H1 (cell line): ENCODE data around the gene INPP4B.

ENCODE experiments used
- BACH1 ChIP-seq: IDR thresholded peaks from 2 replicates; pipeline ENCODE4 v1.6.1; 2012; ENCODE audit warnings: low read length, improper control_type of control experiment
- CBX8 ChIP-seq: fragments of 300-800, 300-1000 bp; sonication (generic); IDR thresholded peaks from 2 replicates; pipeline ENCODE4 v1.7.1; 2016; ENCODE audit warnings: low read depth, low read length, borderline replicate concordance
- CHD1 ChIP-seq: IDR thresholded peaks from 2 replicates; pipeline ENCODE4 v1.6.1; 2012; ENCODE audit warnings: low read depth, low read length, improper control_type of control experiment
- CTCF ChIP-seq, 3 experiments: IDR thresholded peaks; 1 replicate in 2 of 3; 2 replicates in 1 of 3; pipeline versions ENCODE4 v1.5.1 to v1.6.1; 2011; ENCODE audit warnings: low read length in 3 of 3, mild to moderate bottlenecking in 3 of 3, inconsistent platforms in 2 of 3, low read depth in 1 of 3, moderate library complexity in 1 of 3; ENCODE audit not compliant: insufficient read depth in 1 of 3; ENCODE audit errors: control extremely low read depth in 1 of 3
- GTF2F1 ChIP-seq: IDR thresholded peaks from 2 replicates; pipeline ENCODE4 v1.6.1; 2012; ENCODE audit warnings: low read depth, low read length, improper control_type of control experiment, borderline replicate concordance

GRCh38 chr4:142378179-142378578 lies 467.9 kb downstream of the INPP4B start:
- TF ChIP-seq CBX8 (no peak), BACH1 (no peak), CTCF (IDR thresholded peaks at IDR 0.05; ENCODE audit: control extremely low read depth in 1 of 3, insufficient read depth in 1 of 3, low read depth in 1 of 3, low read length in 3 of 3) (no peak), CHD1 (no peak), GTF2F1 (no peak)
